Neural cell (in vitro differentiated cells): ENCODE results near the gene GSTM3.

Experiments
- CTCF ChIP-seq: fragments of 450-650 bp; IDR thresholded peaks from 2 replicates; pipeline ENCODE4 v1.5.1; 2014; ENCODE audit warnings: antibody characterized with exemption, mild to moderate bottlenecking, moderate library complexity; ENCODE audit not compliant: poor library complexity, severe bottlenecking
- EP300 ChIP-seq: fragments of 450-650 bp; conservative IDR thresholded peaks from 2 replicates; pipeline ENCODE4 v1.6.1; 2014; ENCODE audit warnings: antibody characterized with exemption, mild to moderate bottlenecking, moderate library complexity; ENCODE audit not compliant: poor library complexity, severe bottlenecking
- EZH2 ChIP-seq: fragments of 200-600, 300-800 bp; shearing (Covaris generic), sonication (generic); IDR thresholded peaks from 2 replicates; pipeline ENCODE4 v1.6.1; 2014; ENCODE audit warnings: antibody characterized with exemption, low read length, borderline replicate concordance, mild to moderate bottlenecking; ENCODE audit not compliant: insufficient read depth, poor library complexity, severe bottlenecking
- MXI1 ChIP-seq: fragments of 450-650 bp; conservative IDR thresholded peaks from 2 replicates; pipeline ENCODE4 v1.6.1; 2014; ENCODE audit warnings: antibody characterized with exemption, mild to moderate bottlenecking; ENCODE audit not compliant: poor library complexity, severe bottlenecking
- POLR2AphosphoS5 ChIP-seq: IDR thresholded peaks from 2 replicates; pipeline ENCODE4 v1.6.1; 2012
- RAD21 ChIP-seq: fragments of 450-650 bp; conservative IDR thresholded peaks from 2 replicates; pipeline ENCODE4 v1.6.1; 2014; ENCODE audit warnings: antibody characterized with exemption, mild to moderate bottlenecking, moderate library complexity
- SMC3 ChIP-seq: fragments of 450-650 bp; conservative IDR thresholded peaks from 2 replicates; pipeline ENCODE4 v1.6.1; 2014; ENCODE audit warnings: antibody characterized with exemption, mild to moderate bottlenecking, moderate library complexity; ENCODE audit not compliant: poor library complexity

GRCh38 chr1:109754738-109755137 is 13.9 kb upstream of the GSTM3 start:
- TF ChIP-seq SMC3 (no peak), MXI1 (no peak), CTCF (no peak), RAD21 (no peak), EP300 (no peak), POLR2AphosphoS5 (no peak), EZH2 (no peak)
